Neuronal stem cell (in vitro differentiated cells): ENCODE results near the gene SOX12.
"Not testable (repeated sequence)": the region's sequence is repeated elsewhere in the genome, so short reads cannot be mapped to it uniquely, and the experiment has no call there.

Experiments
- DNase-seq: peaks from one replicate; pipeline ENCODE4 v3.0.0-alpha.2; 2013; ENCODE audit warnings: low spot score
- H2AFZ ChIP-seq: one replicate; pipeline ENCODE4 v1.6.1; 2013; ENCODE audit warnings: mild to moderate bottlenecking, low read length, inconsistent platforms
- H2AK5ac ChIP-seq: 2 replicates; pipeline ENCODE4 v1.6.1; 2013; ENCODE audit warnings: low read depth, mild to moderate bottlenecking, inconsistent platforms, low read length, moderate library complexity, mixed read lengths
- H2BK120ac ChIP-seq: 2 replicates; pipeline ENCODE4 v1.6.1; 2013; ENCODE audit warnings: low read depth, mild to moderate bottlenecking, inconsistent platforms, low read length, moderate library complexity, mixed read lengths
- H2BK12ac ChIP-seq: one replicate; pipeline ENCODE4 v1.6.1; 2013; ENCODE audit warnings: low read length, inconsistent platforms
- H2BK15ac ChIP-seq: 2 replicates; pipeline ENCODE4 v1.6.1; 2013; ENCODE audit warnings: mild to moderate bottlenecking, low read length, inconsistent platforms, mixed read lengths
- H2BK5ac ChIP-seq: one replicate; pipeline ENCODE4 v1.6.1; 2013; ENCODE audit warnings: inconsistent platforms, mild to moderate bottlenecking, low read length, moderate library complexity
- H3K14ac ChIP-seq: one replicate; pipeline ENCODE4 v1.6.1; 2013; ENCODE audit warnings: low read length, inconsistent platforms
- H3K18ac ChIP-seq: 2 replicates; pipeline ENCODE4 v1.6.1; 2013; ENCODE audit warnings: low read length, inconsistent platforms
- H3K23ac ChIP-seq: 2 replicates; pipeline ENCODE4 v1.6.1; 2013; ENCODE audit warnings: low read depth, mild to moderate bottlenecking, mixed read lengths, low read length, inconsistent platforms; ENCODE audit not compliant: poor library complexity
- H3K27ac ChIP-seq: replicated peaks from 3 replicates; pipeline ENCODE4 v1.5.1; 2013; ENCODE audit warnings: low read length, inconsistent platforms
- H3K27me3 ChIP-seq, 3 experiments: 2 replicates each; pipeline ENCODE4 v1.6.1; 2013; ENCODE audit warnings: low read length in 3 of 3, mild to moderate bottlenecking in 2 of 3, inconsistent platforms in 1 of 3, low read depth in 1 of 3, mixed read lengths in 1 of 3, moderate library complexity in 1 of 3; ENCODE audit not compliant: control insufficient read depth in 3 of 3, insufficient read depth in 3 of 3
- H3K36me3 ChIP-seq, 2 donors: replicated peaks in 1 of 2; 2 replicates each; pipeline ENCODE4 v1.6.1; 2013; ENCODE audit warnings: low read length in 2 of 2; ENCODE audit not compliant: control insufficient read depth in 2 of 2, insufficient read depth in 2 of 2
- H3K4ac ChIP-seq: 2 replicates; pipeline ENCODE4 v1.6.1; 2013; ENCODE audit warnings: inconsistent platforms, mild to moderate bottlenecking, low read length, moderate library complexity
- H3K4me1 ChIP-seq, 2 donors: 1 replicate in 1 of 2; 2 replicates in 1 of 2; pipeline ENCODE4 v1.6.1; 2013; ENCODE audit warnings: low read length in 2 of 2, low read depth in 1 of 2; ENCODE audit not compliant: control insufficient read depth in 2 of 2, insufficient read depth in 1 of 2
- H3K4me2 ChIP-seq: one replicate; pipeline ENCODE4 v1.6.1; 2013; ENCODE audit warnings: mild to moderate bottlenecking, low read length, inconsistent platforms; ENCODE audit not compliant: insufficient read depth, poor library complexity, severe bottlenecking
- H3K4me3 ChIP-seq, 2 donors: 2 replicates each; pipeline ENCODE4 v1.5.1; 2013; ENCODE audit warnings: low read length in 2 of 2, mild to moderate bottlenecking in 2 of 2, inconsistent platforms in 1 of 2, moderate library complexity in 1 of 2
- H3K79me1 ChIP-seq: one replicate; pipeline ENCODE4 v1.6.1; 2013; ENCODE audit warnings: low read depth, mild to moderate bottlenecking, inconsistent platforms, low read length, moderate library complexity
- H3K9ac ChIP-seq: one replicate; pipeline ENCODE4 v1.6.1; 2013; ENCODE audit warnings: mild to moderate bottlenecking, low read depth, low read length, inconsistent platforms; ENCODE audit not compliant: poor library complexity
- H3K9me3 ChIP-seq, 2 donors: replicated peaks in 1 of 2; 2 replicates each; pipeline versions ENCODE3 to v1.6.1; 2013; ENCODE audit warnings: low read length in 2 of 2, mild to moderate bottlenecking in 2 of 2, inconsistent platforms in 1 of 2, low read depth in 1 of 2, mixed read lengths in 1 of 2, moderate library complexity in 1 of 2; ENCODE audit not compliant: control insufficient read depth in 2 of 2, insufficient read depth in 1 of 2
- H4K8ac ChIP-seq: one replicate; pipeline ENCODE4 v1.6.1; 2013; ENCODE audit warnings: low read depth, mild to moderate bottlenecking, inconsistent platforms, low read length, moderate library complexity
- H4K91ac ChIP-seq: one replicate; pipeline ENCODE4 v1.6.1; 2013; ENCODE audit warnings: low read length, low read depth, mild to moderate bottlenecking, inconsistent platforms; ENCODE audit not compliant: poor library complexity
- WGBS, 2 donors: extraction: QIAGEN DNeasy Blood & Tissue Kit; methylation state at CpG; one replicate each; pipeline ENCODE4 v1.1.7; 2013; ENCODE audit warnings: missing lambda C conversion rate in 2 of 2, mixed read lengths in 1 of 2; ENCODE audit not compliant: insufficient read length in 2 of 2, insufficient replicate concordance in 1 of 2; ENCODE audit errors: extremely low coverage in 2 of 2; 5-methylcytosine and 5-hydroxymethylcytosine counted together

The SOX12 gene

DNA sequence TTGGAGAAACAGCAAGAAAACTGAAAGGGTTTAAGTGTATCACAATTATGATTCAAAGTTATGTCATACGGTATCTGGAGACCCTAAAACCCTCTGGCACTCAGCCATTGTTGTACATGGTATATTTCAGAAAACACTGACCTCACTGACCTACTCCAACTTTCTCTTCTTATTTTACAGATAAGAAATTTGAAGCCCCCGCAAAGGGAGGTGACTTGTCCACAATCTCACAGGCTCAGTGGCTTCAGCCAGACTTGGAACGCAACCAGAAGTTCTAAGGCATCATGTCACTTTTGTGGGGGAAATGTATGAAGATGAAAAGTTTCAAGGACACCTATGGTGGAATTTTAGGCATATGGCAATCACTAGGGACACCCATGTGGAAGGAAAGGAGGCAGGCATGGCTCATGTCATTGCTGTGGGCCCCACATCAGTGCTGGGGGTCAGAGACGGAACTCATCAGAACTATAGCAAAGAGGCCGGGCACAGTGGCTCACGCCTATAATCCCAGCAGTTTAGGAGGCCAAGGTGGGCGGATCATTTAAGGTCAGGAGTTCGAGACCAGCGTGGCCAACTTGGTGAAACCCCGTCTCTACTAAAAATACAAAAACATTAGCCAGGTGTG lies 50.0 kb downstream of the SOX12 start:
- Histone ChIP-seq H3K23ac (no peak overlapping the region), H2BK12ac (no peak overlapping the region), H4K8ac (no peak overlapping the region), H2BK5ac (no peak overlapping the region), H3K4me1 (peaks cover 2 to 4% of the 10 kb centered on the region in 2 donors), H3K9ac (no peak overlapping the region), H3K4me3 (peak overlapping the region in 1 of 2 donors; percentile 28), H3K18ac (no peak overlapping the region), H2BK15ac (no peak overlapping the region), H3K79me1 (no peaks in the 10 kb centered on the region), H3K4ac (no peak overlapping the region), H2BK120ac (no peak overlapping the region), H3K4me2 (no peak overlapping the region), H2AK5ac (no peak overlapping the region), H3K14ac (no peak overlapping the region), H4K91ac (no peak overlapping the region), H3K27ac (no peak overlapping the region), H3K27me3 (peaks cover 0 to 8% (median 0%) of the 10 kb centered on the region in 3 experiments), H2AFZ (no peak overlapping the region), H3K36me3 (no peaks in the 10 kb centered on the region), H3K9me3 (no peaks in the 10 kb centered on the region)
- no peak for DNase-seq
- WGBS, 2 donors, result no CpG with 5 or more reads among the region's 10 CpGs

DNA sequence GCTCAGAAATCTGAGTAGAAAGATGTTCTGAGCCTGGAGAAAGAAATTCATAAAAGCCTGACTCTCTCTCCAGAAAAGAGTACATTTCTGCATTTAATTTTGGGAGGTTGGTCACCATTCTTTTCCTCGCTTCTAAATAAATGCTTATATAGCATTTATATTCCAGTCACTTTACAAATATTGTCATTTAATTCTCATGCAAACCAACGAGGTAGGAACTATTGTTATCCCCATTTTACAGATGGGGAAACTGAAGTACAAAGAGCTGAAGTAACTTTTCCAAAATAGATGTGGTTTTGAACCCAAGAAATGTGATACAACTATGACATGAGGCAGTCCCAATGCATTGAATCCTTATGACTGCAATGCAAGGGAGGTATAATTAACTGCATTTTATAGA lies 50.7 kb downstream of the SOX12 start:
- no peak overlapping the region for H3K27ac ChIP-seq
- H3K79me1 ChIP-seq, result no peaks in the 10 kb centered on the region
- H3K9ac ChIP-seq, result no peak overlapping the region
- H2BK12ac ChIP-seq, result no peak overlapping the region
- H3K36me3 ChIP-seq, result no peaks in the 10 kb centered on the region
- H3K4me2 ChIP-seq, result no peak overlapping the region
- no peak overlapping the region for H2BK15ac ChIP-seq
- H3K18ac ChIP-seq, result no peak overlapping the region
- H3K14ac ChIP-seq, result no peak overlapping the region
- H2BK5ac ChIP-seq, result no peak overlapping the region
- H2AK5ac ChIP-seq, result no peak overlapping the region
- peaks cover 0 to 8% (median 2%) of the 10 kb centered on the region in 3 experiments for H3K27me3 ChIP-seq
- peaks cover 2 to 4% of the 10 kb centered on the region in 2 donors for H3K4me1 ChIP-seq
- H2BK120ac ChIP-seq, result no peak overlapping the region
- H2AFZ ChIP-seq, result no peak overlapping the region
- H3K23ac ChIP-seq, result no peak overlapping the region
- H4K8ac ChIP-seq, result no peak overlapping the region
- H3K4me3 ChIP-seq, result no peak overlapping the region
- no peak for DNase-seq
- no peaks in the 10 kb centered on the region for H3K9me3 ChIP-seq
- no CpG with 5 or more reads among the region's 2 CpGs for WGBS, 2 donors
- H4K91ac ChIP-seq, result no peak overlapping the region
- H3K4ac ChIP-seq, result no peak overlapping the region

DNA sequence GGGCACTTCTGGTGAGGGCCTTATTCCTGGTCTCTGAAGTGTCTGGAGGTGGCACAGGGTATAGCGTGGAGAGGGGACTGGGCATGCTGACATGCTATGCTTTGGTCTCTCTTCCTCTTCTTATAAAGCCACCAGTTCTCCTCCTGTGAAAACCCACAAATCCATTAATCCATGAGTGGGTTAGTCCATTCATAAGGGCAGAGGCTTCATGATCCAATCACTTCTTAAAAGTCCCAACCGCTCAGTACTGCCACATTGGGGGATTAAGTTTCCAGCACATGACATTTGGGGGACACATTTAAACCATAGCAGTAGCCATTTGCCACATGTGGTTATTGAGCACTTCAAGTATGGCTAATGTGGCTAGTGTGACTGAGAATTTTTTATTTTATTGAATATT lies 51.4 kb downstream of the SOX12 start:
- Histone ChIP-seq H3K9me3 (no peaks in the 10 kb centered on the region), H4K8ac (no peak overlapping the region), H3K4ac (no peak overlapping the region), H3K27ac (no peak overlapping the region), H3K4me1 (peaks cover 0 to 4% of the 10 kb centered on the region in 2 donors), H3K27me3 (peaks cover 2 to 9% (median 8%) of the 10 kb centered on the region in 3 experiments), H4K91ac (no peak overlapping the region), H3K23ac (no peak overlapping the region), H2BK12ac (no peak overlapping the region), H3K79me1 (no peaks in the 10 kb centered on the region), H3K4me3 (no peak overlapping the region), H3K14ac (no peak overlapping the region), H3K36me3 (no peaks in the 10 kb centered on the region), H2BK5ac (no peak overlapping the region), H3K9ac (no peak overlapping the region), H3K18ac (no peak overlapping the region), H3K4me2 (no peak overlapping the region), H2AFZ (no peak overlapping the region), H2BK15ac (no peak overlapping the region), H2AK5ac (no peak overlapping the region), H2BK120ac (no peak overlapping the region)
- DNase-seq, result no peak
- no CpG with 5 or more reads among the region's 2 CpGs for WGBS, 2 donors

DNA sequence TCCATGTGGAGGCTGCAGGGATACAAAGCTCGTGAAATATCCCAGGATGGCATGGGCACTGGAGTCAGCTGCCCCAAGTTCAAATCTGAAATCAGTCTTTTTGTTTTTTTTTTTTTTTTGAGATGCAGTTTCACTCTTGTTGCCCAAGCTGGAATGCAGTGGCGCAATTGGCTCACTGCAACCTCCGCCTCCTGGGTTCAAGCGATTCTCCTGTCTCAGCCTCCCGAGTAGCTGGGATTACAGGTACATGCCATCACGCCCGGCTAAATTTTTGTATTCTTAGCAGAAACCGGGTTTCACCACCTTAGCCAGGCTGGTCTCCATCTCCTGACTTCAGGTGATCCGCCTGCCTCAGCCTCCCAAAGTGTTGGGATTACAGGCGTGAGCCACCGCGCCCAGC lies 52.2 kb downstream of the SOX12 start:
- H3K4ac ChIP-seq, H3K36me3 ChIP-seq, H2BK12ac ChIP-seq, H3K23ac ChIP-seq, H3K9ac ChIP-seq, H3K4me3 ChIP-seq, H2BK5ac ChIP-seq, H4K91ac ChIP-seq, H2AFZ ChIP-seq, H3K4me1 ChIP-seq, H3K9me3 ChIP-seq, H3K14ac ChIP-seq, H3K79me1 ChIP-seq, DNase-seq, H2AK5ac ChIP-seq, H3K4me2 ChIP-seq, H3K18ac ChIP-seq, H3K27ac ChIP-seq, H2BK120ac ChIP-seq, H4K8ac ChIP-seq, H2BK15ac ChIP-seq: not testable (repeated sequence)
- peaks cover 2 to 14% (median 12%) of the 10 kb centered on the region in 3 experiments for H3K27me3 ChIP-seq
- WGBS, 2 donors, result no CpG with 5 or more reads among the region's 12 CpGs
